Activated naive CD4-positive, alpha-beta T cell treated with anti-CD3 and anti-CD28 coated beads, Interleukin-2, amount 10 ng/mL, durations not matched to agents 7 days and 5 days (primary cell): Measurements from ENCODE around the gene PPCDC.

Experiments used
- CTCF ChIA-PET: fragments of 350-600 bp; sonication (Branson Sonifier 250); formaldehyde crosslinking; loops from one replicate; lab custom pipeline; 2021; ENCODE audit warnings: antibody characterized with exemption; lab: Charles Lee
- DNase-seq: peaks from one replicate; pipeline ENCODE4 v3.0.0-alpha.2; 2020
- H3K27ac Mint-ChIP-seq: one replicate; pipeline ENCODE4 v1.8.0; 2021; ENCODE audit warnings: mild to moderate bottlenecking, moderate library complexity, mixed read lengths
- H3K27me3 Mint-ChIP-seq: one replicate; pipeline ENCODE4 v1.8.0; 2021; ENCODE audit warnings: mild to moderate bottlenecking, mixed read lengths
- H3K36me3 Mint-ChIP-seq: one replicate; pipeline ENCODE4 v1.8.0; 2021; ENCODE audit warnings: mixed read lengths
- H3K4me1 Mint-ChIP-seq: one replicate; pipeline ENCODE4 v1.8.0; 2021; ENCODE audit warnings: mixed read lengths
- H3K4me3 Mint-ChIP-seq: one replicate; pipeline ENCODE4 v1.8.0; 2021; ENCODE audit warnings: mild to moderate bottlenecking, moderate library complexity, mixed read lengths
- H3K9me3 Mint-ChIP-seq: one replicate; pipeline ENCODE4 v1.8.0; 2021; ENCODE audit warnings: mixed read lengths

Gene PPCDC

GRCh38 chr15:75042730-75043508 is 19.5 kb downstream of the PPCDC start:
- peak overlapping the region; percentile 85 for H3K27ac Mint-ChIP-seq
- H3K27me3 Mint-ChIP-seq: no peaks in the 10 kb centered on the region
- H3K4me1 Mint-ChIP-seq: peaks cover 66% of the 10 kb centered on the region
- H3K4me3 Mint-ChIP-seq: no peak overlapping the region
- H3K9me3 Mint-ChIP-seq: no peaks in the 10 kb centered on the region
- CTCF ChIA-PET: interaction anchor here (0.7 to 5.1 kb wide), 22 partner anchors 9 to 555 kb away, joined by 3 to 66 read pairs (median 4); partner anchors contain the start of gene C15orf39
- peak; percentile 84 for DNase-seq
- H3K36me3 Mint-ChIP-seq: peaks cover 5% of the 10 kb centered on the region

DNA sequence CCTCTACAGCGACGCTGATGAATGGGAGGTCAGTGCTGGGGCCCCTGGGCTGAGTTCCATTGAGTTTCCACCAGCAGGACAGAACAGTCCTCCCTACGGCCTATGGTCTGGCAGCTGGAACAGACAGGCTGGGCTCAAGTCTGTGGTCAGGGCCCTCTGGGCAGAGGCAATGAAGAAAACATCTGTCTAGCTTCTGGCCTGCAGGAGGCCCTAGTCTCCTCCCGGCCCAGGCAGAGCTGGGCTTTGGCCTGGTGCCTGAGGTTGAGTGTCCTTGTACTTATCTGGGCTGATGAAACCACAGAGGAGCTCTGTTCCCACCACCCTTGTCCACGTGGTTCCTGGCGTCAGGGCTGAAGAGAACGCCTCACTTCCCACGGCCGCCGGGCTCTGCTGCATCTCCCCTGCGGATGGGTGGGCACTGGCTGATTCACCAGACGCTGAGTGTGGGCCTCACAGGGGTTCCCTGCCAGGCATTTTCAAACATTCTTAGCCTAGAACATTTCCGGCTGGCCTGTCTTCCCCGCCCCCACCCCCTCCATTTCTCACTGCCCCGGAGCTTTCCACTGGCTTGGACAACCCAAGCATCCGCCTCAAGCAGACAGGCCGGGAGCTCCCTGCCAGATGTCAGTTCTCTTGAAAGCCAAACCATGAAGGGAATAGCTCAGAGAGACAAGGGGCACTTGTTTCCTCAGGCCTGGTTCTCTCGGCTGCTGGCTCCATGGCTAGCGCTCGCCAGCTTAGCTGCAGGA is 20.3 kb downstream of the PPCDC start:
- CTCF ChIA-PET: interaction anchor here (0.7 to 5.1 kb wide), 21 partner anchors 10 to 555 kb away, joined by 3 to 66 read pairs (median 4); partner anchors contain the start of gene C15orf39
- Mint-ChIP-seq H3K27me3 (no peaks in the 10 kb centered on the region), H3K27ac (peak overlapping the region; percentile 85), H3K4me1 (peaks cover 62% of the 10 kb centered on the region), H3K4me3 (no peak overlapping the region), H3K9me3 (no peaks in the 10 kb centered on the region), H3K36me3 (peaks cover 6% of the 10 kb centered on the region)
- DNase-seq: no peak

DNA sequence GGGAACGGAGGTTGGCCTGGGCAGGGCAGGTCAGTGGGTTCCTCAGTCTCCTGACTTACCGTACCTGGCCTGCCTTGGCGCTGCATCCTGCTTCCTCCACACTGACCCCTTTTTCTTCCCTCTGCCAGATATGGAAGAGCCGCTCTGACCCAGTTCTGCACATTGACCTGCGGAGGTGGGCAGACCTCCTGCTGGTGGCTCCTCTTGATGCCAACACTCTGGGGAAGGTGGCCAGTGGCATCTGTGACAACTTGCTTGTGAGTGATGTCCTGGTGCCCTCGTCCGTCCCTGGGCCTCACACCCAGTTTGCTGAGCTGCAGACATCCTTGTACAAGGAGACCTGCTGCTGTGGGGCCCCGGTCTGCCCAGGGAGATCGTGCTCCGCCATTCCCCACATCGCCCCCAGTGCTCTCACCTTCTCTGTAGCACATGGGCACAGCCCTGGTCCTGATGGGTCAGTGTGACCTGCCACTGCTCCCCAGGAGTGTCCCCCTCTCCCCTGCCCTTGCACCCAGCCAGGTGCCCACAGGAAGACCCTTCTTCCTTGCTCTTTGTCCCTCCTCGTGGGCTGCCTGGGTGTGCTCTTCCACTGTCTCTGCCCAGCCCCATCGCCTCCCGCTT is 21.0 kb downstream of the PPCDC start:
- peaks cover 12% of the 10 kb centered on the region for H3K36me3 Mint-ChIP-seq
- no peak for DNase-seq
- peak overlapping the region; percentile 78 for H3K27ac Mint-ChIP-seq
- peaks cover 59% of the 10 kb centered on the region for H3K4me1 Mint-ChIP-seq
- no peak overlapping the region for H3K4me3 Mint-ChIP-seq
- CTCF ChIA-PET: interaction anchor here (0.8 to 5.1 kb wide), 8 partner anchors 11 to 554 kb away, joined by 3 to 66 read pairs (median 6); partner anchors contain the start of gene C15orf39
- no peaks in the 10 kb centered on the region for H3K27me3 Mint-ChIP-seq
- no peaks in the 10 kb centered on the region for H3K9me3 Mint-ChIP-seq

- no peak for DNase-seq
- Mint-ChIP-seq H3K4me1 (peaks cover 57% of the 10 kb centered on the region), H3K36me3 (peaks cover 12% of the 10 kb centered on the region), H3K9me3 (no peaks in the 10 kb centered on the region), H3K27ac (peak overlapping the region; percentile 80), H3K4me3 (no peak overlapping the region), H3K27me3 (no peaks in the 10 kb centered on the region)
- CTCF ChIA-PET: interaction anchor here (0.8 to 5.1 kb wide), 3 partner anchors 20 to 163 kb away, joined by 3 to 56 read pairs (median 4); partner anchors contain the start of gene C15orf39
Measured at GRCh38 chr15:75045332-75046015, 22.1 kb downstream of the PPCDC start.

- CTCF ChIA-PET: interaction anchor here (2.0 kb wide), 1 partner anchor 18 kb away, joined by 7 read pairs; no protein-coding TSS in a partner anchor
- H3K4me1 Mint-ChIP-seq: peaks cover 40% of the 10 kb centered on the region
- H3K9me3 Mint-ChIP-seq: no peaks in the 10 kb centered on the region
- no peak overlapping the region for H3K27ac Mint-ChIP-seq
- no peak for DNase-seq
- H3K27me3 Mint-ChIP-seq: no peaks in the 10 kb centered on the region
- H3K4me3 Mint-ChIP-seq: no peak overlapping the region
- H3K36me3 Mint-ChIP-seq: peaks cover 13% of the 10 kb centered on the region
Measured at GRCh38 chr15:75048394-75048793, 25.0 kb downstream of the PPCDC start.

DNA sequence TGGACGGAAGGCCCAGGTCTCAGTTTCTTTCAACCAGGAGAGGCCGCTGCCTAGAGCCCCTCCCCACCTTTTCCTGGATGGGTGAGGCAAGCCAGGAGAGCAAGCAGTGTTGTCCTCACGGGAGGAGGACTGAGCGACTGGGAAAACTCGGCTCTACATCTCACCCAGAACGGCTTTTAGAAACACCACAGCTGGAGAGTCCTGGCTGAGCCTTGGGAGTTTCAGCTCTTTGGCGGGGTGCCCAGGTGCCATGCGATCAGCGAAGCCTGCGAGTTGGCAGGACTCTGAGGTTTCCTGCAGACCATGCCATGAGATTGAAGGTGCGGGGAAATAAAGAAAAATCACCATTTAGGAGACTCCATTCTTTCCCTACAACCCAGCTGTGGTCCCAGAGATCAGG is 26.0 kb downstream of the PPCDC start:
- H3K9me3 Mint-ChIP-seq: no peaks in the 10 kb centered on the region
- peaks cover 10% of the 10 kb centered on the region for H3K36me3 Mint-ChIP-seq
- H3K4me3 Mint-ChIP-seq: no peak overlapping the region
- CTCF ChIA-PET: interaction anchor here (1.8 to 2.0 kb wide), 2 partner anchors 19 to 155 kb away, joined by 4 to 7 read pairs; no protein-coding TSS in a partner anchor
- no peaks in the 10 kb centered on the region for H3K27me3 Mint-ChIP-seq
- peaks cover 31% of the 10 kb centered on the region for H3K4me1 Mint-ChIP-seq
- no peak for DNase-seq
- H3K27ac Mint-ChIP-seq: no peak overlapping the region

GRCh38 chr15:75050283-75050682 is 26.9 kb downstream of the PPCDC start:
- H3K27ac Mint-ChIP-seq: no peak overlapping the region
- CTCF ChIA-PET: interaction anchor here (1.8 kb wide), 1 partner anchor 154 kb away, joined by 4 read pairs; no protein-coding TSS in a partner anchor

GRCh38 chr15:75051191-75051608 is 27.8 kb downstream of the PPCDC start:
- Mint-ChIP-seq H3K4me1 (peaks cover 19% of the 10 kb centered on the region), H3K4me3 (no peak overlapping the region), H3K9me3 (no peaks in the 10 kb centered on the region), H3K36me3 (peaks cover 10% of the 10 kb centered on the region), H3K27ac (no peak overlapping the region), H3K27me3 (no peaks in the 10 kb centered on the region)
- DNase-seq: no peak
- CTCF ChIA-PET: interaction anchor here (0.6 to 1.8 kb wide), 2 partner anchors 36 to 153 kb away, joined by 3 to 4 read pairs; no protein-coding TSS in a partner anchor

More at GRCh38 chr15:75050283-75050682, 26.9 kb downstream of the PPCDC start:
- Mint-ChIP-seq H3K4me1 (peaks cover 24% of the 10 kb centered on the region), H3K36me3 (peaks cover 10% of the 10 kb centered on the region), H3K4me3 (no peak overlapping the region), H3K27me3 (no peaks in the 10 kb centered on the region), H3K9me3 (no peaks in the 10 kb centered on the region)
- DNase-seq: no peak

- H3K36me3 Mint-ChIP-seq: peaks cover 10% of the 10 kb centered on the region
- H3K9me3 Mint-ChIP-seq: no peaks in the 10 kb centered on the region
- CTCF ChIA-PET: interaction anchor here (0.6 kb wide), 1 partner anchor 35 kb away, joined by 3 read pairs; no protein-coding TSS in a partner anchor
- DNase-seq: no peak
- H3K27me3 Mint-ChIP-seq: no peaks in the 10 kb centered on the region
- peaks cover 14% of the 10 kb centered on the region for H3K4me1 Mint-ChIP-seq
- no peak overlapping the region for H3K4me3 Mint-ChIP-seq
- H3K27ac Mint-ChIP-seq: no peak overlapping the region
Measured at GRCh38 chr15:75051711-75052110, 28.3 kb downstream of the PPCDC start.

DNA sequence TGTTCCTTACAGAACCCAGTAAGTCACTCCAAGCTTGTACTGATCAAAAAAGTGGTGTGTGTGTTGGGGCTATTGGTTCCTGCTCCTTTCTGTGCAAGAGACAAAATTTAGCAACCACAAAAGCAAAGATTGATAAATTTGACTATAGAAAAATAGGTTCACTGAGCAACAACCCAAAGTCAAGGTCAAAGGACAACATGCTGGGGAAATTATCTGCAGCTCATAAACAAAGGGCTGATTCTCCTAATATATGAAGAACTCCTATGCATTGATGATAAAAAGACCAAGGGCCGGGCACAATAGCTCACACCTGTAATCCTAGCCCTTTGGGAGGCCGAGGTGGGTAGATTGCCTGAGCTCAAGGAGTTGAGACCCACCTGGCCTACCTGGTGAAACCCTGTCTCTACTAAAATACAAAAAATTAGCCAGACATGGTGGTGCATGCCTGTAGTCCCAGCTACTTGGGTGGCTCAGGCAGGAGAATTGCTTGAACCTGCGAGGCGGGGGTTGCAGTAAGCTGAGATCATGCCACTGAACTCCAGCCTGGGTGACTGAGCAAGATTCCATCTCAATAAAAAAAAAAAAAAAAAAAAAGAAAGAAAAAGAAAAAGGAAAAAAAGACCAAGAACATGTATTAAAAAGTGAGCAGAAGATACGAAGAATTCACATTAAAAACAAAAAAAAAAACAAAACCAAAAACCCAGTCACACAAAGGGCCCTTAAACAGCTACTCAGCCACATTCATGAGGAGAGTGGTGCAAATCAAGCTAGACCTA is 29.8 kb downstream of the PPCDC start:
- no peak overlapping the region for H3K27ac Mint-ChIP-seq
- no peaks in the 10 kb centered on the region for H3K9me3 Mint-ChIP-seq
- H3K36me3 Mint-ChIP-seq: peaks cover 10% of the 10 kb centered on the region
- H3K27me3 Mint-ChIP-seq: no peaks in the 10 kb centered on the region
- H3K4me3 Mint-ChIP-seq: no peak overlapping the region
- peaks cover 10% of the 10 kb centered on the region for H3K4me1 Mint-ChIP-seq
- CTCF ChIA-PET: no interaction called here
- no peak for DNase-seq

- Mint-ChIP-seq H3K27ac (no peak overlapping the region), H3K27me3 (no peaks in the 10 kb centered on the region), H3K4me3 (no peak overlapping the region), H3K4me1 (peaks cover 12% of the 10 kb centered on the region), H3K9me3 (no peaks in the 10 kb centered on the region), H3K36me3 (peaks cover 8% of the 10 kb centered on the region)
- CTCF ChIA-PET: no interaction called here
- no peak for DNase-seq
Measured at GRCh38 chr15:75053748-75054125, 30.3 kb downstream of the PPCDC start.

- peaks cover 2% of the 10 kb centered on the region for H3K36me3 Mint-ChIP-seq
- peaks cover 12% of the 10 kb centered on the region for H3K4me1 Mint-ChIP-seq
- CTCF ChIA-PET: no interaction called here
- H3K27me3 Mint-ChIP-seq: no peaks in the 10 kb centered on the region
- H3K27ac Mint-ChIP-seq: no peak overlapping the region
- no peaks in the 10 kb centered on the region for H3K9me3 Mint-ChIP-seq
- H3K4me3 Mint-ChIP-seq: no peak overlapping the region
- DNase-seq: no peak
Measured at GRCh38 chr15:75054172-75054897, 30.9 kb downstream of the PPCDC start.
